AML-193 (cell line): ENCODE data around the gene RIMS4.
"Not testable (repeated sequence)": the region's sequence is repeated elsewhere in the genome, so short reads cannot be mapped to it uniquely, and the experiment has no call there.

Source experiments
- DNase-seq, 2 experiments: peaks; one replicate each; lab custom pipeline; 2025; lab: John Stamatoyannopoulos, UW

RIMS4 gene

GRCh38 chr20:44830523-44830922 is 20.2 kb upstream of the RIMS4 start:
- no peak for DNase-seq

GRCh38 chr20:44829688-44830087 is 19.3 kb upstream of the RIMS4 start:
- DNase-seq, result no peak

- no peak for DNase-seq
These were observed 18.3 kb upstream of the RIMS4 start for GRCh38 chr20:44828640-44829039.

- DNase-seq, result no peak
These were observed 17.1 kb upstream of the RIMS4 start for GRCh38 chr20:44827401-44827800.

- not testable (repeated sequence) for DNase-seq
These were observed 11.2 kb upstream of the RIMS4 start for GRCh38 chr20:44821576-44821975.

- no peak for DNase-seq
These were observed 9.6 kb upstream of the RIMS4 start for GRCh38 chr20:44819936-44820335.

- no peak for DNase-seq
These were observed 7.0 kb upstream of the RIMS4 start for GRCh38 chr20:44817143-44817910.

- no peak for DNase-seq
These were observed 4.6 kb upstream of the RIMS4 start for GRCh38 chr20:44814937-44815336.

- DNase-seq, result no peak
These were observed 872 bp upstream of the RIMS4 start for GRCh38 chr20:44811150-44811685.

- no peak for DNase-seq
These were observed 320 bp downstream of the RIMS4 start for GRCh38 chr20:44810061-44810390.

GRCh38 chr20:44809380-44810060 is 826 bp downstream of the RIMS4 start:
- no peak for DNase-seq

- DNase-seq, result no peak
These were observed 2.7 kb downstream of the RIMS4 start for GRCh38 chr20:44807684-44808056.

- no peak for DNase-seq
These were observed 3.2 kb downstream of the RIMS4 start for GRCh38 chr20:44807051-44807683.

GRCh38 chr20:44805979-44806620 is 4.2 kb downstream of the RIMS4 start:
- DNase-seq, result no peak

GRCh38 chr20:44805335-44805978 is 4.9 kb downstream of the RIMS4 start:
- no peak for DNase-seq

GRCh38 chr20:44803383-44803941 is 6.9 kb downstream of the RIMS4 start:
- no peak for DNase-seq

- DNase-seq, result no peak
These were observed 7.6 kb downstream of the RIMS4 start for GRCh38 chr20:44802702-44803101.

- DNase-seq, result peak in 1 of 2 experiments; percentile 9
These were observed 9.8 kb downstream of the RIMS4 start for GRCh38 chr20:44800391-44801046.

- no peak for DNase-seq
These were observed 10.7 kb downstream of the RIMS4 start for GRCh38 chr20:44799691-44800090.

GRCh38 chr20:44796758-44797457 is 13.4 kb downstream of the RIMS4 start:
- DNase-seq, result no peak
